HG03108 (cell line): ENCODE results near the gene HRH1.
"Not testable (repeated sequence)": the region's sequence is repeated elsewhere in the genome, so short reads cannot be mapped to it uniquely, and the experiment has no call there.

Experiments used
- ATAC-seq: cut with Tn5 transposase; IDR thresholded peaks from one replicate; pipeline ENCODE4 v1.9.1; 2021; ENCODE audit warnings: moderate library complexity; ENCODE audit not compliant: unreplicated experiment

HRH1 gene

GRCh38 chr3:11140030-11140712, 14.1 kb upstream of the HRH1 start:
- peak; percentile 100 for ATAC-seq

DNA sequence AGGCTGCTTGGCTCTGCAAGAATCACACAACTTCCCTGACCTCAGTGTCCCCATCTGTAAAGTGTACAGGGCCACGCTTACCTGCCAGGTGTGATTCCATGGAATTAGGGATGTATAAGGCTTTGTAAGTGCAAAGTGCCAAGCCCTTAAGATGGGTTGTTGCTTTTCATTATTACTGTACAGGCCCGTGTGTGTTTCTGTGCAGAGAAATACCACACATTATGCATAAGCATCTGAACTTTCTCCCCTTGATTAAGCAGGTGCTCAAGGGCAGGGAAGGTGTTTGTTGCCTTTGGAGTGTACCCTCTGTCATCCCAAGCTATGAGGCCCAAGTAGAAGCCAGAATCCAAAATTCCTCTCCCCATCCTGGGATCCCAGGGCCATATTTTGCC, 13.6 kb upstream of the HRH1 start:
- peak; percentile 18 for ATAC-seq

GRCh38 chr3:11143476-11143875, 10.8 kb upstream of the HRH1 start:
- no peak for ATAC-seq

DNA sequence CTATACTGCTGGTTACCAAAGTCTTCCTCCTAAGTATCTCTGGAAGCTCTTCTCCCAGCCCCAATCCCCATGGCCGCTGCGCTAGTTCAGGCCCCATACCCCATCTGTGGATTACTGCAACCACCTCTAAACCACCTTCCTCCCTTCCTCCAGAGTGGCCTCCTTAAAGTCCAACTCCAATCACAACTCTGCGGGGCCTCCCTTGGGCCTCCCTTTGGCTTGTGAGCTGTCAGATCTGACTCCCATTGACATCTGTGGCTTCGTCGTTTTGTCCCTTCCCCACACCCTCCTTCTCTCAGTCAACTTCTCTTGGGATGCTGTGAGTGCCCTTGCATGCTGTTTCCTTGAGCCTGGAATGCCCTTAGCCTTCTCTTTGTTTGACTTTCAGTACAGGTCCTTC, 9.3 kb upstream of the HRH1 start:
- no peak for ATAC-seq

DNA sequence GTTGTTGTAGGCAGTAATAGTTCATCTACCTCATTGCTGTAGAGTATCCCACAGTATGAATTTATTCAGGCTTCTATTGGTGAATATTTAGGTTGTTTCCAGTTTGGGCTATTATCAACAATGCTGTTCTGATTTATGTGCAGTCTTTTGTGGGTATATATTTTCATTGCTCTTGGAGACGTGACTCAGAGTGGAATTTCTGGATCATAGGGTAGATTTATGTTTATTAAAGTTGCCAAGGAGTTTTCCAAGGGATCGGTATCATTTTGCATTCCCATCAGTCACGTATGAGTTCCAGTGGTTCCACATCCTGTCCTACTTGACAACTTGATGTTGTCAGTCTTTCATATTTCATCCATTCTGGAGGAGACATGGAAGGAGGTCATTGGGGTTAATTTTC, 8.4 kb upstream of the HRH1 start:
- no peak for ATAC-seq

DNA sequence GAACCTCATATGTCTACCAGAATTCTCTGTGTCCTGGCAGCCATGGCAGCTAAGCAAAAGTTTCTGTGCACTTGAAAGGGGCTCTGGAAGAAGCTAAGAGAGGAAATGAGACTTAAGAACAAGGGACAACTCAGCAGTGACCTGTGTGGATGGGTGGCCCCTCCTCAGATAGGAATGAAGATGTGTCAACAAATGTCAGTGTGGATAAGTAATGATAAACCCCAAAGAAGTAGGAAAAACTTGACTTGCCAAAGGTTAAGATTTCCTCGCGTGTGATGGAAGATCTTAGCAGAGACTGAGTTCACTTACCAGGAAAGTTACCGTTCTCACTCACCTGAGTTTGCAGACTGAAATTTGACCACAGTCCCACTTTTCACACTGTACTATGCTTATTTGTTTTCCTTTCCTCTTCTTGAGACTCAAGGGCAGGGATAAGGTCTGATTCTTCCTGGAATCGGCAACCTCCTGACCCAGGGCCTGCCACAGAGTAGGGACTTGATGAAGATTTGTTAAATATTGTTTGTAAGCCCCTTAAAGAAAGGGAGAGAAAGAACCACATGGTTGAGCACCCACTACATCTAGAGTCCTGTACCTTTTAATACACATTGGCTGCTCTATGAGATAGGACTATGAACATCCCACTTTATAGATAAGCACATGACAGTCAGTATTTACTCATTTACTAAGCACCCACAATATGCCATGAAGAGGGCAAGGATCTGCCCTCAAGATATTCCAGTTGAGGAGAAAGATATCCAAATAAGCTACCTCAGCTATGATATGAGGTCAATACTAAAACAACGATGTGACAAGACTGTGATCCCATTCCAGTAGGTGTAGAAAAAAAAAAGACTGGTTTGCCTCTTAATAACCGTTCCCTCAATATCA, 7.3 kb upstream of the HRH1 start:
- ATAC-seq: no peak

GRCh38 chr3:11150256-11150655, 4.0 kb upstream of the HRH1 start:
- no peak for ATAC-seq

DNA sequence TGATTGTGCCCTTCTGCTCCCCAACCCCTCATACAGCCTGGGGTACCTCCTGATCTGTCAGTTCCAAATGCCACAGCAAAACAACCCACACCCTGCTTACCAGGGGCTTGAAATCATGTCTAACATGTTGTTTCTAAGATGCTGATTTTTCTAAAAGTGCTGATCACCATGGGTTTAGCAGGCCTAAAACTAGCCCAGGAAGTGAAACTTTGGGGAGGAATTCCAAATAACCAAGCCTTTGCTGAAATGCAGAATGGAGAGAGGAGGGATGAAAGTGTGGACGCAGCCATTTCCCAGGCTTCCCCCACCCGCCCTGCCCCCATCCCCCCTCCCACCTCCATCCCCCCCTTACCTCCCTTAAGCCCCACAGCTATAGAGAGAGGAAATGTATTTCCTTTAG, 2.0 kb upstream of the HRH1 start:
- no peak for ATAC-seq

DNA sequence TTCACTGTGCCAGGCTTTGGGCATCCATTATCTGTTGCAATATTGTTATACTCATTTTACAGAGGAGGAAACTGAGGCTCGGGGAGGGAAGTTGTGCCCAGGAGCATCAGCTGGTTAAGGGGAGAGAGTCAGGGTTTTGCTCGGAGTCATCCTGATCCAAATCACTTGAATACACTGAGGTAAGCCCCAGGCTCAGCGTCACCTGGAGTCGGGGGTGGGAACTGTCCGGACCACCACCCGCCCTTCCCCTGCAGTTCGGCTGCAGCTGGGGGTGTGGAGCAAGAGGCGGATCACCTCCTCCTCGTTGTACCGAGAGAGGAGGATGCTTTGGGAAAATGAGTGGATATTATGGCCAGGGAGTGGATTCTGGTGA, 646 bp downstream of the HRH1 start:
- no peak for ATAC-seq

DNA sequence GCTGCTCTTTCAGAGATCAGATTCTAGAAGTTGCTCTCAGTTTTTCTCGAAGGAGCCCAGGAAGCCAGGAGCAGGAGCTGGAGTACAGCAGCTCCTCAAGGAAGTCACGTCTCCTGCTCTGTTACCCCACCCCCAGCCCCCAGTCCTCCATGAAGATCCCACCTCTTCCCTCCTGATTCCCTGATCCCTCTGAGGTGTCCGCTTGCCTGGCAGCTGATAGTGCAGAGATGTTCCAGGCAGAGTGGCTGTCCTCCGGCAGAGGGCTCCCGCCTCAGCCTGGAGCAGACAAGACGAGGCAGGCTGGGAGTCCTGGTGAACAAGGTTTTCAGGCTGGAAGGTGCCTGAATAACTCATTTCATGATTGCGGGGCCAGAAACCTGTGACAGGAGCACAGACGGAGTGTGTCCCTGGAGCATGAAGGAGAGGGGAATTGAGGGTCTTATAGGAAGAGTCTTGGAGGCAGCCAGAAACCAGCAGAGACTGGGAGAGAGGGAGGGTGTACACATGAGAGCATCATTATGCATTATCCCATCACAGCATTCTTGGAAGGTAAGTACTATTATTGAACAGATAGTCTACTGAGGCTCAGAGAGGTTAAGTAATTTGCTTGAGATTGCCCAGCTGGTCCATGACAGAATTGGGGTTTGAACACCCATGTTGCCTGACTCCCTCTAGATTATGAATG, 1.2 kb downstream of the HRH1 start:
- no peak for ATAC-seq

DNA sequence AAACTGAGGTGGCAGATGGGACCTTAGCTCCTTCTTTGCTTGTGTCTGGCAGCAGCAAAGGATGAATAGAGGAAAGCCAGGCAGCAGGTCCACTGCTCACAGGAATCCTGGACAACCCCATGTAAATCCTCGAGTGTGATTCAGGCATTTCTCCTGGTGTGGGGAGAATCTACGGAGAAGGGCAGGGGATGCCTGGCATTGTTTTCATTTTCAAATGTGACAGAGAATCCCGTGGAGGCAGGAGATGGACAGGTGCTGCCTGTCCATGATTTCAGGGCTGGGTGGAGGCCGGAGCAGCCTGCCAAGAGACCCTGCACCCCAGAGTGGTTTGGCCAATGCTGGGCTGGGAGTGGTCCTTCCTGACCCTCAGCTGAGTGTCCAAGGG, 1.7 kb downstream of the HRH1 start:
- ATAC-seq: no peak

- ATAC-seq: no peak
Measured at GRCh38 chr3:11157421-11157820, 3.1 kb downstream of the HRH1 start.

GRCh38 chr3:11159421-11159904, 5.2 kb downstream of the HRH1 start:
- no peak for ATAC-seq

DNA sequence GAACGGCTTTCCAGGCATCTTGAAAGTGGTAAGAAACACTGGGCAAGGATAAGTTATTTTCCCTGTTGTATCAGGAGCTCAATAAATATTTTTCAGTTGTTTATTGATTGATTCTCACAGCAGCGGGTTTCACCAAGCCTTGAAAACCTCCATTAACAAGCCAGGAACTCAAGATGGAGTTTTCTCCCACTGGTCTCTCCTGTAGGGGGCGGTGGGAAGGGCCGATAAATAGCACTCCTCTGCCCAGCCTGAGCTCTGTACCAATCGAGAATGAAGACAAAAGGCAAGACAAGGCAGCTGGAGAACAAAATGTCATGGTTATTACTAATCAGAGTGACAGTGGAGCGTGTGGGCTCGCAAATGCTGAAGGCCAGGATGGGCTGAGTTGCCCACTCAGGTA, 7.4 kb downstream of the HRH1 start:
- ATAC-seq: no peak

GRCh38 chr3:11162401-11163345, 8.4 kb downstream of the HRH1 start:
- ATAC-seq: no peak

DNA sequence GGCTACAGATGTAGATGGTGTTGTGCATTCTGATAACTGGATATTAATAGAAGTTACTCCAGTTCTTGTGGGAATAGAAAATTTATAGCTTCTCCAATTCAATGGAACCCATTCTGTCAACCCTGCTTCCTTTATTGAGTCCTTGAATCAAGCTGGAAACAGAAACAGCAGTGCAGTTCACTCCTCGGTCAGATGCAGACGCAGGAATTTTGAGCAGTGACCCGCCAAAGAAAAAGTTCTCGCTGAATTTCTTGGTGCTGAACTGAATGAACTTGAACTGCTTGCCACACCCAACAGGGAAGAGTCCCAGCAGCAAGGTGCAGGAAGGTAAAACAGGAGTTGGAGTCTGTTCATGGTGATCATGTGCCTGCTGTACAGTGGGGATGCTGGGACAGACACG, 10.3 kb downstream of the HRH1 start:
- ATAC-seq: no peak

DNA sequence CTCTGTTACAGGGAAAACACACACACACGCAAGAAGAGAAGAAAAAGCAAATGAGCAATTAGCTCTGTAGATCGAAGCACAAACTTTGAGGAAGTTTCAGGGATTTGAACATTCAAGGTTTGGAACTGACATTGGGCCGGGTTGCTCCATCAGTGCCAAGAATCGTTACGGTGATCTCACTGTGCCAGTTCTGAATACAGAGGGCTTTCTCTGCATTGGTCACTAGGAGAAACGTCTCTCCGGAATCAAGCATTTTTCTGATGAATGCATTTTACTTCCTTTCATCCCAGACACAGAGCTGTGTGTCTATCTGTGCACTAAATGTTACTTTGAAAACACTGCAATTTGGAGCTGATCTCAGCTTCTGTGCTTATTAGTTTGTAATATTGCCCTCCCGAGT, 11.2 kb downstream of the HRH1 start:
- ATAC-seq: no peak

GRCh38 chr3:11166807-11167400, 12.6 kb downstream of the HRH1 start:
- ATAC-seq: not testable (repeated sequence)

DNA sequence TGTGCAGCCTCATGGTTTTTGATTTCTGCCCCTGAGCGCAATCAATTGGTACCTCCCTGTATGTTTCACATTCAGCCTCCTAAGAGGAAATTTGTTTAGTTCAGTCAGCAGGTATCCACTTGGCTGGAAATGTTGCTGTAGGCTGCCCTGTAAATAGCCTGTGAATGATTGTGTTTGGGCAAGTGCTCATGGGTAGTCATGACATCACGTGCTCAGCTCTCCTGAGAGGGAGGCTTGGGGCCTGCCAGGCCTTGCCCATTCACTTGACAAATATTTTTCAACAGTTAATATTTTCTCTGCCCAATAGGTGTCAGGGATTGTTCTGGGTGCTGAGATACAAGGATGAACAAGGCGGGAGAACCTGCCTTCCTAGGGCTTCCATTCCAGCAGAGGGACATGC, 13.3 kb downstream of the HRH1 start:
- ATAC-seq: no peak

DNA sequence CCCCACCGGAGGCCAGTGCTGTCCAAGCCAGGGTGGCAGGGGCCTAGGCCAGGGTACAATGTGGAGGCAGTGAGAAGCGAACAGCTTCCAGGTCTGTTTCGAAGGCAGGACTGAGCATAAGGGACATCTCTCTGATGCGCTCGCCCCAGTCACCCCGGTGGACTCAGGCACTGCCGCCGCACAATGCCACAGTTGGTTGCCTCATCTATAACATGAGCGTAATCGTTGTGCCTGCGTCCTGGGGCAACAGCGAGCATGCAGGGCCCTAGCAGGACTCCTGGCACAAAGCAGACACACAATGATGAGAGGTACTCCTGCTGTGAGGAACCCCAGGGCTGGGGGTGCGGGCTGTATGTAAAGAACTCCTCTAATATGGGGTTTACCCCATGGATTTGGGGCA, 14.1 kb downstream of the HRH1 start:
- ATAC-seq: no peak
